ENCODE results near the gene CD82.

CD82 gene

DNA sequence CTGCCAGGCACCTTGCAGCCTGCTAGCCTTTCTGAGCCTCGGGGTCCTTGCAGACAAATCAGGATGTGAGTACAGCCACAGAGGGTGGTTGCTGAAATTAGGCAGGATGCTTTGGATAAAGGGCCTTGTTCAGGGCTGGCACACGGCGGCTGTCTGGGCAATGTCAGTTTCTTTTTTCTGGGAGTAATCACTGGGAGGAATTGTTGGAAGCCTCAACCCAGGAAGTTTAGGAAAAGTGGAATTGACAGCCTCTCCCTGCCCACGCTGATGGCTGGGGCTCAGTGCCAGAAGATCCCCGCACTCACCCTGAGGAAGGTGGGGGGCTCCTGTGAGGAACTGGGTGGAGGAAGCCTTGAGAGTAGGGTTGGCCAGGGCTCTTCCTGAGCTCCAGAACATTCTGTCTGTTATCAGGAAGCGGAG is 37.4 kb downstream of the CD82 start:
- DNase-seq (ENCODE audit: low read depth) = no peak

- no peak for DNase-seq (ENCODE audit: low read depth)
Observed at GRCh38 chr11:44604171-44604581, 38.7 kb downstream of the CD82 start.

DNA sequence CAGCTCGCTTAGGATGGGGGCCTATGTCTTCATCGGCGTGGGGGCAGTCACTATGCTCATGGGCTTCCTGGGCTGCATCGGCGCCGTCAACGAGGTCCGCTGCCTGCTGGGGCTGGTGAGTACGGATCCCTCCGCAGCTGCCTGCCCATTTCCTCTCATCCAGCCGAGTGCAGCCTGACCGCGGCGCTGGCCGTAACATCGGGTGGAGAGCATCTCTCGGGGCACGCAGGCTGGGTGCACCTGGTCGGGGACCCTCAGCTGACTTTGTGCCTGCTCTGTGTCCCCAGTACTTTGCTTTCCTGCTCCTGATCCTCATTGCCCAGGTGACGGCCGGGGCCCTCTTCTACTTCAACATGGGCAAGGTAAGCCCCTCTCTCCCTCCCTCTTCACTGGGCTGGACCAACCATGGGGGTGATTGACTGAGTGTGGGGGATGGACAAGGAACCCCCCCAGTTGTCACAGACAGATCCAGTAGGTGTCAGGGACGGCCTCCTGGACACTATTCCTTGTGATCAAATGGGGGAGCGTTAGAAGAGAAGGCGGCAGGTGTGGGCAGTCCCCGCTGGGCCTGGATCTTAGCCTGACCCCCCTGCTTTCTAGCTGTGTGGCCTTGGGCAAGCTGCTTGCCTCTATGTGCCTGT is 39.7 kb downstream of the CD82 start:
- DNase-seq (ENCODE audit: low read depth) = no peak

GRCh38 chr11:44605965-44606364 is 40.5 kb downstream of the CD82 start:
- no peak for DNase-seq (ENCODE audit: low read depth)

DNA sequence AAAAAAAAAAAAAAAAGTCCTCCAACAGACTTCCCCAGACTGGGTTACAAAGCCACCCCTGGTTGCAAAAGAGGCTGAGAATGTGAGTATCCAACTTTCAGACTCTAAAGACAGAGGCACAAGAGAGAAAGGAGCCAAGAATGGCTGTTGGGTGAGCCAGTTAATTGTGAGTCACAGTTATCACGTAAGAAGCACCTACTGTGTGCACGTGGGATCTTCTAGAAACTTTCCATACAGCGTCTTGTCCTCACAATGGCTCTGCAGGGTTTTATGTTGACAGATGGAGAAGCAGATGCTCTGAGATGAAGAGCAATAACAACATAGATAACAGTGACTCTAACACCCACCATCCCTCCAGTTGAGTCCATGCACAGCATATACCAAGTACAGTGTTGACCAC is 41.0 kb downstream of the CD82 start:
- DNase-seq (ENCODE audit: low read depth) = no peak

- peak; percentile 44 for DNase-seq (ENCODE audit: low read depth)
Observed at GRCh38 chr11:44607319-44607962, 42.0 kb downstream of the CD82 start.

GRCh38 chr11:44607987-44608386 is 42.5 kb downstream of the CD82 start:
- DNase-seq (ENCODE audit: low read depth) = no peak

- no peak for DNase-seq (ENCODE audit: low read depth)
Observed at GRCh38 chr11:44608651-44608990, 43.2 kb downstream of the CD82 start.

DNA sequence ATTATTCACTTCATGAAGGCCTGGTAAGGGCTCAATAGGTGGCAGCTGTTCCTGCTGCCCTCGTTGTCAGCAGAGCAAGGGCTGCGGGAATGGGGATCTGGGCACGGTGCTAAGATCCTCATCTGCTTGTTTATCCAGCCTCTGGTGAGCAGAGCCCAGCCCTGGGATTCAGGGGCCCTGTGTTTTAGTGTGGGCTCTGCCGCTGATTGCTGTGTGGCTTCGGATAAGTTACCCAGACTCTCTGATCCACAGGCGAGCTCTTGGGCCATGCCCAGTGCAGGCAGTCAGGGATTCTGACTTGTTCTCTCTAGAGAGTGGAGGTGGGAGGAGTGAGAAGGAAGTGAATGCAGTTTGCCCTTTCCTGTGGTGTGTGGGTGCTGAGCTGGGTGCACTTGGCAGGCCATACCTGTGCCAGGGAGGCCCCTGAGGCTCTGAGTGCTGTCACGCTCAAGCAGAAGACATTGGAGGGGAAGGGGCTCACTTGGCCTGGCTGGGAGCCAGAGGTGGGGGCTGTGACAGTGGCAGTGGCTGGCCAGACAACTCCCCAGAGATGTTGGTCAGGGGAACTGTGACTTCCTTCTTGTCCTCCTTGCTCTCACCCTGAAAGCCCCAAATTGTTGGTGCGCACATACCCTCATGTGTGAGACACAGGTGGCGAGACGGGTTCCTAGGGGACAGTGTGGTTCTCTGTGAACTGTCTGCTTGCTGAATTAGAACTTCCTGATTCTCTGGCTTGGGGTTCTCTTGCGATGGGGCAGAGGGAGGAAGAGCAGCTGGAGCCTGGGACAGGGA is 43.7 kb downstream of the CD82 start:
- no peak for DNase-seq (ENCODE audit: low read depth)

GRCh38 chr11:44609783-44610155 is 44.3 kb downstream of the CD82 start:
- DNase-seq (ENCODE audit: low read depth) = no peak

DNA sequence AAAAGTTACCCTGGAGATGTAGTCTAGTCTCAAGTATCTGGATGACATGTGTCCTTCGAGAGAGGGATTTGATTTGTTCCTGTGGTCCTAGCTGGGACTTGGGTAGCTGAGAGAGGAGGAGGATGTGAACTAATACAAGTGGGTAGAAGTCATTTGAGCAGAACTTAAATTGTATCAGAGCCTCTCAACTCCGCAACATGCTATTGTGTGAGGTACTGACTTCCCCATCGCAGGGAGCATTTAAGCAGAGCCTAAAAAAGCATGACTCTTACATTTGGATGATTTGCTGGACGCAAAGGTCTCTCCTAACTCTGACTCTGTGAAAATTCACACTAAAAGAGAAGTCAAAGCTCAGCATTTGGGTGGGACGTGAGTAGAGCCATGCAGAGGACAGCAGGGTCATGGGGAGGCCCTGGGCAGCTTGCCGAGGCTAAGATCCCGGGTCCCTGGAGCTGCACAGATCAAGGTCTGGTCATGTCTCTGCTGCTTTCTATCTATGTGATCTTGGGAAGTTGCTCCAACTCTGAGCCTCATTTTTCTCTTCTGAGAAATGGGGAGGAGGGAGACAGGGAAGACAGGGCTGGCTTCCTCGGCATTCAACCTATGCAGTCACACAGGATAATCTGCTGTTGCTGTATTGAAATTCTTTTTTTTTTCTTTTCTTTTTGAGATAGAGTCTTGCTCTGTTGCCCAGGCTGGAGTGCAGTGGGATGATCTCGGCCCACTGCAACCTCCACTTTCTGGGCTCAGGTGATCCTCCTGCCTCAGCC is 44.9 kb downstream of the CD82 start:
- DNase-seq (ENCODE audit: low read depth) = no peak

DNA sequence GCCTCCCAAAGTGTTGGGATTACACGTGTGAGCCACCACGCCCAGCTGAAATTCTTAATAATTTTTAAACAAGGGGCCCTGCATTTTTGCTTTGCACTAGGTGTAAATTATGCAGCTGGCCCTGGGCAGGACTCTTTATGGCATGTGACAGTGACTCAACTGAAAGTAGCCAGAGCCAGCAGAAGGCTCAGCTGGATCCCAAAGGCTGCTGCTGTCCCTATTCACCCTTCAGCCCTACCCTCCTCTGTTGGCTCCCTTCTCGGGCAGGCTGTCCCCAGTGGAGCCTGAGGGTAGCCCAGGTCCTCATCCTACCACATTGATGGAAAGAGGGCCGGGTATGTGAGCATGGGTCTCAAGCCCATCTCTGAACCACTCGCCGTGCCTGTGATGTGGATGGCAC is 45.6 kb downstream of the CD82 start:
- DNase-seq (ENCODE audit: low read depth) = no peak

GRCh38 chr11:44611687-44612434 is 46.4 kb downstream of the CD82 start:
- no peak for DNase-seq (ENCODE audit: low read depth)

DNA sequence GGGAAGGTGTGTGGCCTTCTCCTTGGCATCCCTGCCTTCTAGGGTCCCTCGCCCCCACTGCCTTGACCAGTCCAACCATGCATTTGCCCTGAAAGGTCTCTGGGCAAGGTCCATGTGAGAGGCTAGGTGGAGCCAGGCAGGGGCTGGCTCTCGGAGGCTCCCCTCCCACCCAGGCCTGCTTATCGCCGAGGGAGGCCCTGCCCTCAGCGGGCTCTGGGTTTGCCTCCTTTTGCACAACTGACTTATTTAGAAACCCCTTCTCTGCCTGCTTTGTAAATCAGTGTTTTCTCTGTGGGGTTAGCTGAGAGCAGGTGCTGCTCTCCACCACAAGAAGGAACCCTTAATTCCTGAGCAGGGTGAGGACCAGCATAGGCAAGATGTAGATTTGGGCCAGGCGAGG is 47.7 kb downstream of the CD82 start:
- DNase-seq (ENCODE audit: low read depth) = no peak

DNA sequence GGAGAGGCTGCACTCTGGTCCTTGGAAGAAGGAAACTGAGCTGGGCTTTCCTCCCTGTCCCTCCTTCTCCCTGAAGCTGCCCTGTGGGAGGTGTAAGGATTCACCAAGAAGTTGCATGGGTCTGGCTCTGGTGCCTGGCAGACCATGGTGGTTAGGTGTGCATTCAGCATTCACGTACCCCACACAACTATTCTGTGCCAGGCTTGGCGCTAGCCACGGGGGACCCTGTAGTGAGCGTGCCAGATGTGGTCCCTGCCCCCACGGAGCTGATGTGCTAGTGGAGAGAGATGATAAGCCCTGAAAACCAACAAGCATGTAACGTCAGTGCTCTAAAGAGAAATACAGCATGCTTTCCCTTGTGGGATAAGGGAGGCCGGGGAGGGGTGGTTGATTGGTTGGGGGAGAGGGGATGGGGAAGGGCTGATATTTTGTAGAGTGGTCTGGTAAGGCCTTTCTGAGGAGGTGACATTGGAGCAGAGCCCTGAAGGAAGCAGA is 48.9 kb downstream of the CD82 start:
- DNase-seq (ENCODE audit: low read depth) = no peak

DNA sequence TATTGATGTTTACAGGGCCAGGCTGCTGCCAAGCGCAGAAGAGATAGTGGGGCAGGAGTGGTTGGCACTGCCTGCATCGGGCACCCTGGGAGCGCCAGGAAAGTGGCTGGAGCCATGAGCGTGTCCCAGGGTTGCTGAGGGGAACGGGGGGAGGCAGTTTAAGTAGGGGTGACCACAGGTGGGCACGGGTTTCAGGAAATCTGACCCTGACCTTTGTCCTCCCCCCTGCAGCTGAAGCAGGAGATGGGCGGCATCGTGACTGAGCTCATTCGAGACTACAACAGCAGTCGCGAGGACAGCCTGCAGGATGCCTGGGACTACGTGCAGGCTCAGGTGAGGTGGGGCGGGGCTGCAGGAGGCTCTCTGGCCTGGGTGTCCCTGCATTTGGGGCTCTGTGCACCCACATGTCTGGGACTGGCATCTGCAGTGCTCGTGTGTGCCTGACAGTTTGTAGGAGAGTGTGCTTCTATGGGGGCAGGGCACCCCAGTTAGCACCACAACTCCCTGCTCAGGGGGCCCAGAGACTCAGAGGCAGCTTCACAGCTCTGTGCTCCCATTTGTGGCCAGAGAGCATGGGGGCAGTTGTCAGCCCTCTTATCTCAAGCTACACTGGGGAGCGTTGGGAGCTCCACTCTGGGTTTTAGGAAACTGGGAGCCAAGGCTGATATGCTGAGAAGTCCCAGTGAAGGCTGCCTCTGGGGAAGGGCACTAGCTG is 49.7 kb downstream of the CD82 start:
- no peak for DNase-seq (ENCODE audit: low read depth)

GRCh38 chr11:44615913-44616791 is 50.7 kb downstream of the CD82 start:
- no peak for DNase-seq (ENCODE audit: low read depth)

DNA sequence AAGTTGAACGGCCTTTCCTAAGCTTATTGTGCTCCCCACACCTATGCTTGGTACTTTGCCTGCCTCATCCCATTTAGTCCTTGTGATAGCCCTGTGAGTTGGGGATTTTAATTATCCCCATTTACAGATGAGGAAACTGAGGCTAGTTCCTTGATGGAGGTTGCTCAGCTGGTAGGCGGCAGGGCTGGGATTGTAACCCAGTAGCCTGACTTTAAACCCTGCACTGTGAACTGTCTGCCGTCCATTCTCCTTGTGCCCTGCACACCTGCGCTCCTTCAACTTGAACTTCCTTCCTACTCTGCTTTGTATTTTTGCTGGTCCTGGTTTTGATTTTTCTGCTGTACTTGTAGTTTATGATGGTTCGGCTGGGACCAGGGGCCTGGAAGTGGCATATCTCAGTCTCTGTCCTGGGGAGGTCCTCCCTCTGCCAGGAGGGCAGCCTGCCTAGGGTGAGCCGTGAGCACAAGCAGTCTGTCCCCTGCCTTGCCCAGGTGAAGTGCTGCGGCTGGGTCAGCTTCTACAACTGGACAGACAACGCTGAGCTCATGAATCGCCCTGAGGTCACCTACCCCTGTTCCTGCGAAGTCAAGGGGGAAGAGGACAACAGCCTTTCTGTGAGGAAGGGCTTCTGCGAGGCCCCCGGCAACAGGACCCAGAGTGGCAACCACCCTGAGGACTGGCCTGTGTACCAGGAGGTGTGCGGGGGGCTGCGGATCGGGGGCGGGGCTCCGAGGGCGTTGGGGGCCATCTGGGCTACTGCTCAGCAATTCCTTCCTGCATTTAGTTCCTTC is 52.4 kb downstream of the CD82 start:
- no peak for DNase-seq (ENCODE audit: low read depth)

Data from stromal cell of bone marrow (primary cell).